GM12878 (cell line): ENCODE data around the gene PLPP7. TPM values are rescaled to one million over a fixed set of nuclear protein-coding genes. Genes with fewer than 3 reads are reported as not detected.

Experiments used
- ATAC-seq: fragments of 200-7000 bp; cut with Tn5 transposase; 3 replicates; pipeline ENCODE4 v1.9.1; 2020; ENCODE audit warnings: mild to moderate bottlenecking, moderate library complexity
- BruUV-seq: library from RNA; stranded (reverse); fragments of 400-500 nt; replicated peaks from 2 replicates; lab custom pipeline; 2021; lab: Mats Ljungman, UMichigan
- CTCF ChIA-PET: fragments of 300-600 bp; sonication (Branson Sonifier 250); formaldehyde crosslinking; extraction: SDS; loops from one replicate; lab custom pipeline; 2021; ENCODE audit warnings: inconsistent platforms; lab: Yijun Ruan, JAX
- POLR2A ChIA-PET: fragments of 350-600 bp; formaldehyde crosslinking; extraction: SDS; loops from one replicate; lab custom pipeline; 2021; ENCODE audit warnings: inconsistent platforms; lab: Charles Lee
- RAD21 ChIA-PET: fragments of 300-600 bp; sonication (Branson Sonifier 250); formaldehyde crosslinking; loops from one replicate; lab custom pipeline; 2023; ENCODE audit warnings: antibody characterized with exemption; ENCODE audit not compliant: unreplicated experiment; lab: Charles Lee
- SMC1A ChIA-PET: fragments of 300-600 bp; sonication (Branson Sonifier 250); formaldehyde crosslinking; loops from one replicate; lab custom pipeline; 2023; ENCODE audit not compliant: unreplicated experiment, uncharacterized antibody; lab: Charles Lee
- DNase-seq: peaks from one replicate; pipeline ENCODE4 v3.0.0-alpha.2; 2011; ENCODE audit warnings: low read depth, low spot score
- FAIRE-seq: peaks from 3 replicates; lab custom pipeline; 2011; peaks lifted over from hg19 to GRCh38; lab: Jason Lieb, UNC
- H2AFZ ChIP-seq: 2 replicates; pipeline ENCODE4 v1.6.0; 2011; ENCODE audit warnings: low read depth, low read length, control low read depth; ENCODE audit not compliant: control insufficient read depth
- H3K27ac ChIP-seq: 2 replicates; pipeline ENCODE4 v1.5.1; 2011; ENCODE audit warnings: control low read depth; ENCODE audit not compliant: control insufficient read depth, insufficient read depth
- H3K27me3 ChIP-seq, 2 experiments: replicated peaks in 1 of 2; 2 replicates each; pipeline versions ENCODE4 v1.6.0 to v1.6.1; 2011; ENCODE audit warnings: low read length in 1 of 2; ENCODE audit not compliant: control insufficient read depth in 2 of 2, insufficient read depth in 2 of 2
- H3K36me3 ChIP-seq, 2 experiments: 2 replicates each; pipeline ENCODE4 v1.5.1; 2011; ENCODE audit warnings: low read length in 1 of 2; ENCODE audit not compliant: control insufficient read depth in 2 of 2, insufficient read depth in 2 of 2
- H3K4me1 ChIP-seq: 2 replicates; pipeline ENCODE4 v1.6.1; 2011; ENCODE audit warnings: mild to moderate bottlenecking, low read length, moderate library complexity, mixed read lengths; ENCODE audit not compliant: control insufficient read depth, insufficient read depth
- H3K4me2 ChIP-seq: 2 replicates; pipeline ENCODE4 v1.6.0; 2011; ENCODE audit warnings: control low read depth; ENCODE audit not compliant: control insufficient read depth, insufficient read depth
- H3K4me3 ChIP-seq: fragments of 200-600 bp; sonication (generic); 2 replicates; pipeline ENCODE4 v1.5.1; 2016
- H3K79me2 ChIP-seq: 2 replicates; pipeline ENCODE4 v1.6.0; 2011; ENCODE audit warnings: low read length; ENCODE audit not compliant: control insufficient read depth, insufficient read depth
- H3K9ac ChIP-seq: 2 replicates; pipeline ENCODE4 v1.8.0; 2011; ENCODE audit warnings: low read length, control low read depth, mixed read lengths; ENCODE audit not compliant: control insufficient read depth, insufficient read depth
- H3K9me3 ChIP-seq: replicated peaks from 3 replicates; pipeline ENCODE4 v1.5.1; 2011; ENCODE audit warnings: mild to moderate bottlenecking, low read length; ENCODE audit not compliant: control insufficient read depth, insufficient read depth
- H4K20me1 ChIP-seq: 2 replicates; pipeline ENCODE4 v1.6.0; 2011; ENCODE audit not compliant: control insufficient read depth, insufficient read depth
- HCFC1 ChIP-seq: fragments of 150-350 bp; IDR thresholded peaks from 2 replicates; pipeline ENCODE4 v1.6.1; 2014; ENCODE audit warnings: low read length
- MXI1 ChIP-seq: fragments of 150-350 bp; IDR thresholded peaks from 2 replicates; pipeline ENCODE4 v1.6.1; 2011; ENCODE audit warnings: low read depth, mild to moderate bottlenecking, inconsistent platforms, low read length, improper control_type of control experiment
- PML ChIP-seq: IDR thresholded peaks from 2 replicates; pipeline ENCODE4 v1.6.1; 2012; ENCODE audit warnings: low read length, inconsistent platforms
- POU2F2 ChIP-seq: IDR thresholded peaks from 3 replicates; pipeline ENCODE4 v1.6.1; 2011; ENCODE audit warnings: low read depth, mild to moderate bottlenecking, low read length, borderline replicate concordance
- RELB ChIP-seq: fragments of 450-650 bp; IDR thresholded peaks from 2 replicates; pipeline ENCODE4 v1.6.1; 2017; ENCODE audit warnings: low read depth, mild to moderate bottlenecking, moderate library complexity
- SREBF1 ChIP-seq: IDR thresholded peaks from 2 replicates; pipeline ENCODE4 v1.6.1; 2012; ENCODE audit warnings: mild to moderate bottlenecking, low read length
- STAT1 ChIP-seq: fragments of 450-650 bp; conservative IDR thresholded peaks from 2 replicates; pipeline ENCODE4 v1.6.1; 2014; ENCODE audit warnings: antibody characterized with exemption, mild to moderate bottlenecking
- USF2 ChIP-seq: IDR thresholded peaks from 2 replicates; pipeline ENCODE4 v1.6.1; 2011; ENCODE audit warnings: low read depth, low read length, improper control_type of control experiment, borderline replicate concordance
- ZBTB33 ChIP-seq: fragments of 450-650 bp; IDR thresholded peaks from 2 replicates; pipeline ENCODE4 v1.6.1; 2017; ENCODE audit warnings: mild to moderate bottlenecking
- ZNF217 ChIP-seq: fragments of 450-650 bp; IDR thresholded peaks from 2 replicates; pipeline ENCODE4 v1.6.1; 2017; ENCODE audit warnings: antibody characterized with exemption, mild to moderate bottlenecking
- WGBS: methylation state at CpG from one replicate; pipeline ENCODE4 v1.1.6; 2016; ENCODE audit warnings: low lambda C conversion rate; ENCODE audit not compliant: insufficient replicate concordance, insufficient coverage; ENCODE audit errors: missing lambda C conversion rate; 5-methylcytosine and 5-hydroxymethylcytosine counted together
- in situ Hi-C: fragments of 300-500 bp; cut with MboI; formaldehyde crosslinking; loops from 9 replicates; pipeline ENCODE4 v1.14.3; 2018; ENCODE audit warnings: mixed read lengths
- intact Hi-C: fragments of 100-400 bp; cut with micrococcal nuclease; formaldehyde crosslinking; loops from one replicate; pipeline ENCODE4 v1.14.2; 2022; ENCODE audit not compliant: unreplicated experiment
- polyA plus RNA-seq, 11 experiments: library from polyadenylated mRNA; depleted of rRNA in 4 of 11; unstranded in 6 of 11; stranded (reverse) in 5 of 11; fragments of >200 nt; fragmentation: Nextera tagmentation in 4 of 11; fragmentation: Illumina TruSeq in 1 of 11; extraction: Ambion mirVana in 4 of 11; extraction: Trizol in 1 of 11; gene quantifications; 1 replicate in 1 of 11; 2 replicates in 10 of 11; pipeline versions ENCODE4 v1.2.1 to v1.2.3, GENCODE V29; 2011 to 2016; ENCODE audit warnings: inconsistent platforms in 2 of 11, missing spikeins in 2 of 11, low read depth in 1 of 11
- total RNA-seq, 4 experiments: library from RNA; depleted of rRNA in 3 of 4; stranded (reverse); fragments of >200 nt in 3 of 4; fragmentation: Illumina TruSeq in 1 of 4; extraction: Trizol in 1 of 4; gene quantifications; 2 replicates each; pipeline versions ENCODE4 v1.2.1 to v1.2.3, GENCODE V29; 2013 to 2021

PLPP7 gene
- total and polyA plus RNA-seq, 10 of the 15 experiments (the other 5 are each of a cell fraction or from before 2014, with no cell fraction given) = 0.05 to 1.0 (median 0.40) TPM; not detected in 3

GRCh38 chr9:131288217-131288616 is 1.3 kb upstream of the PLPP7 start:
- Histone ChIP-seq H3K4me3 (no peak overlapping the region), H3K36me3 (no peaks in the 10 kb centered on the region), H2AFZ (no peak overlapping the region), H3K27ac (no peak overlapping the region), H3K27me3 (no peaks in the 10 kb centered on the region; a peak in 1 of 4 replicates), H3K79me2 (no peaks in the 10 kb centered on the region), H3K4me1 (no peaks in the 10 kb centered on the region), H4K20me1 (no peaks in the 10 kb centered on the region), H3K4me2 (no peak overlapping the region), H3K9me3 (no peaks in the 10 kb centered on the region), H3K9ac (no peak overlapping the region)
- intact Hi-C loops (no loop called here), in situ Hi-C loops (no loop called here)
- no TSS peak for BruUV-seq
- ChIA-PET RAD21 (no interaction called here), POLR2A (no interaction called here), CTCF (interaction anchor here (1.0 kb wide), 1 partner anchor 48 kb away, joined by 3 read pairs; no protein-coding TSS in a partner anchor), SMC1A (no interaction called here)
- no peak for DNase-seq
- 65% methylated on average over 8 of the region's 9 CpGs for WGBS
- no peak for TF ChIP-seq STAT1
- no peak for TF ChIP-seq RELB
- no peak for TF ChIP-seq MXI1
- TF ChIP-seq POU2F2 = no peak
- TF ChIP-seq PML = no peak
- TF ChIP-seq USF2 = no peak
- no peak for TF ChIP-seq ZBTB33
- TF ChIP-seq SREBF1 = no peak
- TF ChIP-seq HCFC1 = no peak
- TF ChIP-seq ZNF217 = no peak
- ATAC-seq = no peak
- no peak for FAIRE-seq
